Posterior vena cava (tissue), 2 donors: ENCODE data around the gene SPIN2A. TPM values are rescaled to one million over a fixed set of nuclear protein-coding genes. Genes with fewer than 3 reads are reported as not detected.
"Not testable (repeated sequence)": the region's sequence is repeated elsewhere in the genome, so short reads cannot be mapped to it uniquely, and the experiment has no call there.

Source experiments
- DNase-seq: peaks from one replicate; pipeline ENCODE4 v3.0.0-alpha.2; 2020; ENCODE audit warnings: low spot score
- intact Hi-C, 2 donors: fragments of 100-400 bp; cut with DNase I; formaldehyde crosslinking; loops; one replicate each; pipeline versions ENCODE4 v1.14.1 to v1.14.2; 2022 to 2023
- long read RNA-seq, 2 donors: library from polyadenylated mRNA; unstranded; transcript quantifications; one replicate each; pipeline ENCODE4 v2.0.0, GENCODE V29; 2020 to 2021
- total RNA-seq, 2 donors: library from RNA; stranded (reverse); fragmentation: NEBNext Ultra II Directional; extraction: Animal tissue kit (Norgen Biotek cat#: 25700); gene quantifications; one replicate each; pipeline ENCODE4 v1.2.1, GENCODE V29; 2021
- donor health status: DM: yes; HTN: yes; CAD: no.
- donor health status: DM: yes; HTN: yes; CAD: no.

The SPIN2A gene
- 1 to 10 TPM in 1 of 2 donors, under 1 TPM in 1; 0.67 to 1.4 TPM for total RNA-seq
- long read RNA-seq, donor 1, partial matches to known transcripts = 0 of 1 reads
- long read RNA-seq, donor 1, other reads (novel, unspliced or antisense) = 0 of 1 reads
- long read RNA-seq, donor 2 = 0 reads

DNA sequence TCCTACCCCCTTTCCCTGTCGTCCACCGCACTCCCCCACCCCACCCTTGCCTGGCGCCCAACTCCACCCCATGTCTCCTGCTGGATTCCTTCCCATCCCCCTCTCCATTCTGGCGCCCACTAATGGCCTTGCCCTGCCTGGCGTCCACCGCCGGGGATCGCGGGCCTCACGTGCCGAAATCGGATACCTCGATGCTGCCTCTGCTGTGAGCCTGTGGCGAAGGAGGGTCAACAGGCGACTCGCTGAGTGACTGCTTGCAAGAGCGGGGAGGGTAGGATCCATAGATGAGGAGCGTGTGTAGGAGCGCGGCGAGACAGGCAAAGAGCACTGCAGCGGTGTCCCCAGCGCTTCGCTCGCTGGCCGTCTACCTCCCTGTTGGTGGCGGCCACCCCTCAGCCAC is at the start of gene SPIN2A:
TSS of gene SPIN2A (minus strand) at position 325 of the 400 bp plus-strand sequence. CDS start 800 bp downstream, outside the sequence.
- intact Hi-C loops, DNase-seq: not testable (repeated sequence)

GRCh38 chrX:57178605-57179004 is 41.4 kb upstream of the SPIN2A start:
- intact Hi-C loops = no loop called here
- DNase-seq = no peak

- intact Hi-C loops = no loop called here
- DNase-seq = no peak
Measured at GRCh38 chrX:57177070-57177469, 39.9 kb upstream of the SPIN2A start.

DNA sequence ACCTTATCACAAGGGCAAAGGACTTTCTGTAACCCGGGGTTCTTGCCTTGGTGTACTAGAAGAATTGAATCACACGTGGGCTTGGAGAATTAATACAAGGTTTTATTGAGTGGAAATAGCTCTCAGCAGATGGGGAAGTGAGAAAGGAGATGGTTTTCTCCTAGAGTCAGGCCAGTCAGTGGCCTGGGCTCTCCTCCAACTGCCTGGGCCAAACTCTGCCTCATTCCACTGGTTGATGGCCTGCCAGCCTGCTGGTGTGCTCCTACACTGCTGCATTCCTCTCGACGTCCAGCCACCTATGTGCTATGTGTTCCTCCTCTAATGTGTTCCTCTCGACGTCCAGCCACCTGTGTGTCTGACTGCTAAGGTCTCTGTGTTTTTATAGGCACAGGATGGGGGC is 35.3 kb upstream of the SPIN2A start:
- intact Hi-C loops = no loop called here
- DNase-seq = no peak

GRCh38 chrX:57156397-57157049 is 19.3 kb upstream of the SPIN2A start:
- intact Hi-C loops = no loop called here
- no peak for DNase-seq

DNA sequence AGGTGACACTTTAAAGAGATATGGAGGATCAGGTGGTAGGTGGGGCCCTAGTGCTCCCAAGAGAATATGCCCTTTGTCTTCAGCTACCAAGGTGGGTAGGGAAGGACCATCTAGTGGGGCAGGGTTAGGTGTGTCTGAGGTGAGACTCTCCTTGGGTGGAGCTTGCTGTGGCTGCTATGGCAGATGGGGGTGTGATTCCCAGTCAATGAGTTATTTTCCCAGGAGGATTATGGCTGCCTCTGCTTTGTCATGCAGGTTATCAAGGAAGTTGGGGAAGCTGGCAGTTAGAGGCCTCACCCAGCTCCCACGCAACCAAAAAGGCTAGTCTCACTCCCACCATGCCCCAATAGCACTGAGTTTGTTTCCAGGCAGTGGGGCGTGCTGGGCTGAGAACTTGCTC is 18.0 kb upstream of the SPIN2A start:
- DNase-seq = no peak
- intact Hi-C loops = no loop called here

DNA sequence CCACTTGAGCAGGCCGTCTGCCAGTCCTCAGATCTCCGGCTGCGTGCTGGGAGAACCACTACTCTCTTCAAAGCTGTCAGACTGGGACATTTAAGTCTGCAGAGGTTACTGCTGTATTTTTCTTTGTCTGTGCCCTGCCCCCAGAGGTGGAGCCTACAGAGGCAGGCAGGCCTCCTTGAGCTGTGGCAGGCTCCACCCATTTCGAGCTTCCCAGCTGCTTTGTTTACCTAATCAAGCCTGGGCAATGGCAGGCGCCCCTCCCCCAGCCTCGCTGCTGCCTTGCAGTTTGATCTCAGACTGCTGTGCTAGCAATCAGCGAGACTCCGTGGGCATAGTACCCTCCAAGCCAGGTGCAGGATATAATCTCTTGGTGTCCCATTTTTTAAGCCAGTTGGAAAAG is 15.0 kb upstream of the SPIN2A start:
- intact Hi-C loops, DNase-seq: not testable (repeated sequence)

DNA sequence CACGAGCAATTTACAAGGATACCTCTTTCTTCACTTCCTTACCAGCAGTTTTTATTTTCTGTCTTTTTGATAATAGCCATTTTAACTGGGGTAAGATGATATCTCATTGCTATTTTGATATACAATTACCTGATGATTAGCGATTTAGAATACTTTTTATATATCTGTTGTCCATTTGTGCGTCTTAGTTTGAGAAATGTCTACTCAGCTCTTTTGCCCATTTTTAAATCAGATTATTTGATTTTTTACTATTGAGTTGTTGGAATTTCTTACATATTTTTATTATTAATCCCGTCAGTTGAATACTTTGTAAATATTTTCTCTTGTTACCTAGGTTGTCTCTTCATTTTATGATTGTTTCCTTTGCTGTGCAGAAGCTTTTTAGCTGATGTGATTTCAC is 1.5 kb upstream of the SPIN2A start:
- DNase-seq = no peak
- intact Hi-C loops = no loop called here

GRCh38 chrX:57137501-57137900 is 304 bp upstream of the SPIN2A start:
- no peak for DNase-seq
- intact Hi-C loops = no loop called here

DNA sequence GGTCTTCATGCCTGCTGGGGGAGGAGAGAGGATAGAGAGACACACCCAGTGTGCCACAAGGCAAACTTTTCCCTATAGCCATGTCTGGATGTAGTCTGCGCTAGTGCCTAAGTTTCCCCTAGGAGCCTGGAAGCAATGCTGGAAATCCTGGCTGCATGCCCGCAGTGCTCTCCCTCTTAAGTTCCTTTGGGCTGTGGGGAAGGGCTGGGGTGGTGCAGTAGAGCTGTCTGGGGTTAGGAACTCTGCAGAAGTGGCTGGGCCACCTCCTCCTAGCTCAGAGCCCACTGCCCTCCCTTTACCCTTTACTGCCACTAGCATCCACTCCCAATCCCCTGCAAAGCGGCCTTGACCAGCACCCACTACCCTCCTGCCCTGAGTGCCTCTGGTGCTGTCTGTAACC is 608 bp downstream of the SPIN2A start:
- intact Hi-C loops, DNase-seq: not testable (repeated sequence)

DNA sequence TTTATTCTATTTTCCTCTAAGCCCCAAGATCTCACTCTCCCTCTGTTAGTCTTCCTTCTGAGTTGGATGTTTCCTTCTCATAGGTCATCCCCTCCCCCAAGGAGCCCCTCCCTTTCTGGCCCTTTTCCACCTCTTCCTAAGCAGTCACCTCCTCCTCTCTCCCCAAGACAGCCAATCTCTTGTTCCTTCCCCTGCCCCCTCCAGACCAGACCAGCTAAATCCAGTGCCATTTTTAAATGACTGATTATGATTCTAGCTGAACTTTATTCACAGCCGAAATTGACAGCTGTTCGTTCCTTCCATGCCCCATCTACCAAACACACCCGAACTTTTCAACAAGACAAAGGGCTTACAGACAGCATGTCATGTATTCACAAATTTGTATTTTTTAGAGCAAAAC is 1.9 kb downstream of the SPIN2A start:
- intact Hi-C loops = no loop called here
- DNase-seq = no peak

GRCh38 chrX:57134702-57135101 is 2.5 kb downstream of the SPIN2A start:
- intact Hi-C loops = no loop called here

DNA sequence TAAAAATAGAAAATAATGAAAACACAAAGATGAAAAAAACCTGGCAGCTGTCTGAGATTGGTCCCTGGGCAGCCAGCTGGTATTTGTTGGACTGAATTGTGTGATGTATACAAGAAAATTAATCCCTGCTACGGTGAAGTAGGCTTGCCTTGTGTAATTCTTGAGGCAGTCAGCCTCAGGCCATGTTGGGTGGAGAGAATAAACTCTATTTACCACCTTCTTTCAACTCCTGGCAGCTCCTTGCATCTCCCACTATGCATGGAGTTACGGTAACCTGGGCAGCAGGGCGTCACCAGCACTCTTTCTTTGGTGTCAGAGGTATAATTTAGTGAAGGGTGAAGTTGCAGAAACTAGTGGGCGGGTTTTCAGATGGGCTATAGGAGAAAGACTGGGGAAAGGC is 3.5 kb downstream of the SPIN2A start:
- intact Hi-C loops = no loop called here
- DNase-seq = no peak

More at GRCh38 chrX:57134702-57135101, 2.5 kb downstream of the SPIN2A start:
- DNase-seq = no peak

GRCh38 chrX:57133284-57133683 is 3.9 kb downstream of the SPIN2A start:
- DNase-seq, intact Hi-C loops: not testable (repeated sequence)

GRCh38 chrX:57132046-57132445 is 5.2 kb downstream of the SPIN2A start:
- intact Hi-C loops = no loop called here
- no peak for DNase-seq

GRCh38 chrX:57121816-57122215 is 15.4 kb downstream of the SPIN2A start:
- no peak for DNase-seq
- intact Hi-C loops = no loop called here

- peak; percentile 92 for DNase-seq
- intact Hi-C loops = no loop called here
Measured at GRCh38 chrX:57121162-57121755, 15.9 kb downstream of the SPIN2A start, which contains the start of gene SPIN2B. Gene SPIN2B (minus strand): TSS chrX:57121548.

- intact Hi-C loops, DNase-seq: not testable (repeated sequence)
Measured at GRCh38 chrX:57120619-57121161, 16.5 kb downstream of the SPIN2A start.

DNA sequence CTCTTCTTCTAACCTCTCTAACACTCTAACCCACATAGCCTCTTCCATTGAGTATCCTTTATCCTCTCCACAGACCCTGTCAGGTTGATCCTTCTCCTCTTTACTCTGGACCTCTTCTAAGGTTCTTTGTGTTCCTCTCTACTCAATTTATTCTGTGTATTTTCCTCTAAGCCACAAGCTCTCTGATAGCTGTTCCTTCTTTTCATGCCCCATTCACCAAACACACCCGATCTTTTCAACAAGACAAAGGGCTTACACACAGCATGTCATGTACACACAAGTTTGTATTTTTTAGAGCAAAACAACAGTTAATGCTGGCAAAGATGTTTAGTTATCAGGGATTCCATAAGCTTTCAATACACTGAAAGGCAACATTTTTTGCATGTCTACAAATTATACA is 17.8 kb downstream of the SPIN2A start:
- intact Hi-C loops = no loop called here
- DNase-seq = no peak

DNA sequence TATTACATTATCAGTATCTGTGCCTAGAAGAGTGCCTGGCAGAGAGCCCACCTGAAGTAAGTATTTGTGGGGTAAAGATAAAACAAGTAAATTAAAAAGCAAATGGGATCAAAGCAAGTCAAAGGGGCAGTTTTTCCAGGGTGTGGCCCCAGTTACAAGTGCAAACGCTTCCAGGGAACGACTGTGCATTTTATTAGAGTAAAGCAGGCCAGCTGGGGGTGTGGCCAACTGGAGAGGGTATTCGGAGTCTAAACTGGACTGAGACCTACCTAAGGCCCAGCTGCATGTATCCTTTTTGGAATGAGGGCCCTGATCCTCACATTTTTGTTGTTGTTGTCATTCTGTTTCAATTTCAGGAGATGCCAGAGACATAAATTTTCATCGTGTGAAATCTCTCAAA is 19.6 kb downstream of the SPIN2A start:
- intact Hi-C loops, DNase-seq: not testable (repeated sequence)
